Lower leg skin (tissue), 3 donors: ENCODE measurements around the gene PCA3.

ENCODE experiments used
- POLR2A ChIP-seq, 2 donors: fragments of 450-650 bp; IDR thresholded peaks; one replicate each; pipeline ENCODE4 v1.6.1; 2016 to 2017; ENCODE audit warnings: antibody characterized with exemption in 2 of 2, mild to moderate bottlenecking in 1 of 2, moderate library complexity in 1 of 2
- TF ChIP-seq, protein P1 (sequence below), 3 donors: fragments of 450-650 bp; IDR thresholded peaks; one replicate each; pipeline ENCODE4 v1.5.1; 2016; ENCODE audit warnings: antibody characterized with exemption in 3 of 3, mild to moderate bottlenecking in 3 of 3, moderate library complexity in 2 of 3

DNA sequence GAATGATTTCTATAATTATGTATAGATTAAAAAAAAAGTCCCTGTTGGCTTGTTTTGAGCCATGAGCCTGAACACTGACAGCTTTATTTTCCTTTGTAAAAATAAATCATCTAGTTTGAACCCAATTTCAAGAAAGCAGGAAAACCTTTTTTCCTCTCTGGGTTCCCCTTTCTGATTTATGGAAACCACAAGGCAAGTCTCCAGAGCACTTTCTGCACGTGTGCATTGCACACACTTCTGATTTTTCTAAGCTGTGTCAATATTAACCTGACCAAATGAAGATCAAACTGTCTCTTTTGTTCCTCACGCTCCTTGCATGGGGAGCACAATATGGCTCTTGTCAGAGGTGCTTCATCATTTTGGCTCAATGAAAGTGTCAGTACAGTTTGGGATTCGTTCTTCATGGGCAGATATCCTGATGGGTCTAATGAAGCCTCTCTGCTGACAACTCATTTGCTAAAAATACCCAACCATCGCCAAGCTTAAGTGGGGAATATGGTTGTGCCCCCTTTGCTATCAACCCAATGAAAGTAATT, 39.2 kb upstream of the PCA3 start:
- TF ChIP-seq, protein P1, sequence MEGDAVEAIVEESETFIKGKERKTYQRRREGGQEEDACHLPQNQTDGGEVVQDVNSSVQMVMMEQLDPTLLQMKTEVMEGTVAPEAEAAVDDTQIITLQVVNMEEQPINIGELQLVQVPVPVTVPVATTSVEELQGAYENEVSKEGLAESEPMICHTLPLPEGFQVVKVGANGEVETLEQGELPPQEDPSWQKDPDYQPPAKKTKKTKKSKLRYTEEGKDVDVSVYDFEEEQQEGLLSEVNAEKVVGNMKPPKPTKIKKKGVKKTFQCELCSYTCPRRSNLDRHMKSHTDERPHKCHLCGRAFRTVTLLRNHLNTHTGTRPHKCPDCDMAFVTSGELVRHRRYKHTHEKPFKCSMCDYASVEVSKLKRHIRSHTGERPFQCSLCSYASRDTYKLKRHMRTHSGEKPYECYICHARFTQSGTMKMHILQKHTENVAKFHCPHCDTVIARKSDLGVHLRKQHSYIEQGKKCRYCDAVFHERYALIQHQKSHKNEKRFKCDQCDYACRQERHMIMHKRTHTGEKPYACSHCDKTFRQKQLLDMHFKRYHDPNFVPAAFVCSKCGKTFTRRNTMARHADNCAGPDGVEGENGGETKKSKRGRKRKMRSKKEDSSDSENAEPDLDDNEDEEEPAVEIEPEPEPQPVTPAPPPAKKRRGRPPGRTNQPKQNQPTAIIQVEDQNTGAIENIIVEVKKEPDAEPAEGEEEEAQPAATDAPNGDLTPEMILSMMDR (IDR thresholded peaks at IDR 0.05), result no peak
- TF ChIP-seq POLR2A (IDR thresholded peaks at IDR 0.05), result no peak
